NOMO-1 (cell line): ENCODE measurements around the gene NME9.

Experiments used
- DNase-seq, 2 experiments: peaks; one replicate each; lab custom pipeline; 2025; ENCODE audit not compliant: unreplicated experiment in 2 of 2; lab: John Stamatoyannopoulos, UW

Gene NME9

DNA sequence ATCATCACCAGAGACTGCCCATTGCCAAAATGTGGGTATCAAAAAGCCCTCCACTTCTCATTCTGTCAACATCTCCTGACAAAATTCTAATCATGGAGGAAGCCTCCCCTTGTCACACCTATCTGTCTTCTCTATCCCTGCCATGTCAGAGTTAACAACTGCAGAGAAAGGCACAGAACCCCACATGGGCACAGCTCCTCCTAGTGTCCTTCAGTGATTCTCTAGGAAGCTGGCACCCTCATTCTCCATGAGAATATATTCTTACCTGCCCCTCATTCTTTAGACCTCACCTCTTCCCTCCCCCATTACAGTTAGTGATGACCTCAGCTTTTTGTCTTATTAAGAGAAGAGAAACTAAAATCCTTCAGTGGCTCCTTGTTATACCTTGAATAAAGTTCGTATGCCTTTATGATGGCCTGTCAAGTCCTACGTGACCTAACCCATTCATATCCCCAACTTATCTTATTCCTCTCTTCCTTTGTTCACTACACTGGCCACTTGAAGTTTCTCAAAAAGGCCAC, 44.6 kb downstream of the NME9 start:
- DNase-seq = no peak

DNA sequence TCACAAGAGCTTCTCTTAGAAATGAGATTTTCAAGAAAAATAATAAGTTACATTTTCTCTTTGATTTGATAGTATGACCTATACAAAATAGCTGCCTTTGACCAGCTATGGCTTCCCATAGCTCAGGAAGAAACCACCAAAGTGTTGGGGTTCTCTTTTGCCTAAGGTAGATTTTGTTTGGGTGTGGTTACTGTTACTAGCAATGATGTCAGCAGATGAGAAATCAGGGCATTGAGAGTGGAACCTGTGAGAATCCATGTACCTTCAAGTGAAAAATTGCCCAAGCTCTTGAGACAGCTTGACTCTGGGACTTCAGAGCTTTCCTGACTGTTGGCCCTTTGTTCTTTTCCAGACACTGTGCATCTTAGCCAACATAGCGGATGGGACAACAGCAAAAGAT, 45.6 kb downstream of the NME9 start:
- DNase-seq = no peak

DNA sequence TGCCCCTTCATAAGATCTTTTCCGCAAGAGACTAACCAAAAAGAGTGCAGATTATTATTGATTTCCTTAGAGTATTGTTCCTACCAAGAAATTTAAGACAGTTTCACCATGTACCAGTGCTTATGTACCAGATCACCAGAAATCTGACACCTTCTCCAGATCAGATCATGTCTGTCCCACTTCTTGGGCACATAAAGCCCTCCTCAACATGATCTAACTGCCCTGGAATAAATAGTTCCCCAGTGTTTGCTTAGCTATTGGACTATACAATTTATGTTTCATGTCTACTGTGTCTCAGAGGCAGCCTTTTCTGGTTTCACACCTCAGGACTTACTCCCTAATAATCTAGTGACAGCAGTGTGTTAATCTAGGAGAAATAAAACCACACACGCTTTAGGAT, 46.8 kb downstream of the NME9 start:
- DNase-seq = no peak

DNA sequence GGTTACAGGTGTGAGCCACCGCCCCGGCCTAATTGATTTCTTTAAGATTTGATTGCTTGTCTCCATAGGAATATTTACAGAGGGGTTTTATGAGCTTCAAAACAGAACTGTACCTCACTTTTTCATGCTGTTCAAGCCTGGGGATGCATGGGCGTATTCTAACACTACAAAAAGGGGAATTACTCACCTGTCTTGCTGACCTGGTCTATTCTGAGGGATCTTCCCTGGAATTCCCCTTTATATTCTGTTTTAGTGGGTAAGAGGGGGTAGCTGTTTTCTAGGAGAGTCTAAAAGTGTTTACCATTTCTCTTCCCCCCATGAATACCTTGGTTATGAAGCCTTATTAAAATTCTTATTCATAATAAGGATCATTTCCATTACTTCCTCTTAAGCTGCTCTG, 48.1 kb downstream of the NME9 start:
- DNase-seq = no peak

DNA sequence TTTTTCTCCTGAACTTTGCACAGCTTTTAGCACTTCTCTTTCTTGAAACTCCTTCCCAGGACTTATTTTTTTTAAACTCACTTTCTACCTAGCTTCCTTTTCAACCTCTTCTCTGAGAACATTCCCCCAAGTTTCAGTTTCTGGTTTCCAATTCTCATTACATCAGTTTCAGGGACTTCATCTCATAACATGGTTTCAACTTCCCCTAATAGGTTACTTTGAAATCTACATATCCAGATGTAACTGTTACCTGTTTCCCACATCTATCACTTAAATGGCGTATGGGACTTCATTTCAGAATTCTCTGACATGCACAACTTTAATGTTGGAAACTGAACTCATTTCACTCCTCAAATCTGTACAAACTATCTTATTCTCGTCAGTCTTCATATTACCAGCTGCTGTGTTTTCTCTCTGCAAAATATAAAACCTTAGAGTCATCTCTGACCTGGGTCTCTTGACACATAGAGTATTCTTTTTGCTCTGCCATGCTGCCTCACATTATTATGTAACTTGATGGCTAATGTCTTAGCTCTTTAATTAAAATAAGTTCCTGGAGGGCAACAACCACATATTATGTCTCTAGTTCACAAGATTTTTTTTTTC, 58.4 kb downstream of the NME9 start:
- no peak for DNase-seq

DNA sequence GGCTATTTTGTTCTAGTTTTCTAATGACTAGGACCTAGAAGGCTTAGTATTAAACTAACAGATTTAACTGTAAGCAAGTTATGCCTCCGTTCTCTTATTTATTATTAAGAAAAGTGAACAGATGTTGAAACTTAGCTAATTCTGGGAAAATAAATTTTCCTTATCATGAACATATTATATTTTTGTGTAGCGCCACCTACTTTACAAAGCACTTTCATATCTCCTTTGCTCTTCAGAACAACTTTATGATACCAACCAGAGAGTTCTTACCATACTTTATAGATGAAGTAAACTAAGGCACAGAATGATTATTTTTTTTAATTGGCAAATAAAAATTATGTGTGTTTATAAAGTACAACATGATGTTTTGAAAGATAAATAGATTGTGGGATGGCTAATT, 59.4 kb downstream of the NME9 start:
- DNase-seq = no peak

DNA sequence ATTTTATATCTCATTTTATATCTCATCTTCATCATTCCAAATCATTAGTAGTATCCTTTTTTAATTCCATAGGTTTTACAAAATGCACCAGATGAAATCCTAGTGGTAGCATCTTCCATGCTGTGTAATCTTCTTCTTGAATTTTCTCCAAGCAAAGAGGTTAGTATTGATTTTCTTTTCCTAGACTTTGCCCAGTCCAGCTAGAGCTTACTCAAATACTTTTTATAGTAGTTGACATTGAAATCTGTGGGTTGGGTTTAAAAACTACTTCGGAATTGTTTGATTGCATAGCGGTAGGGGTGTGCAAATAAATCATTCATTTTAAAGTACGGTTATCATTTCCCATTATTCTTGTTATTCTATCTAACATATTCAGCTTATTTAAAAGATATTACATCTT, 62.6 kb downstream of the NME9 start:
- no peak for DNase-seq

DNA sequence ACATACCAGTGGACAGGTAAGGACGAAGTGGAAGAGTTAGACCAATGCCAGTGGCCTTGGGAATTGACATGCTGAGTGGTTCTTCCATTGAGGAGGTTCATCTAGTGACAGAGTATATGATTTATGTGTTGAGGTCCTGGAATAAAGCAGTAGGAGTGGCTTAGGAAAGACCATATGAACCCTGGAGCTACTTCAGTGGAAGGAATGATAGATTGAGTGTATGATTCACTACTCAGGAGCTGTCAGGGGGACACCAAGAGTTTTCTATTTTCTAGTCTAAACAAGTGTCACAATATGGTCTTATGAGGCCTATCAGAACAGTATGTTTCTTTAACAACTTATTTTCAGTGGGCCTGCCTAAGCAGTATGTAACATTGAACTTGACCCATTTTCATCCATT, 63.9 kb downstream of the NME9 start:
- DNase-seq = no peak

DNA sequence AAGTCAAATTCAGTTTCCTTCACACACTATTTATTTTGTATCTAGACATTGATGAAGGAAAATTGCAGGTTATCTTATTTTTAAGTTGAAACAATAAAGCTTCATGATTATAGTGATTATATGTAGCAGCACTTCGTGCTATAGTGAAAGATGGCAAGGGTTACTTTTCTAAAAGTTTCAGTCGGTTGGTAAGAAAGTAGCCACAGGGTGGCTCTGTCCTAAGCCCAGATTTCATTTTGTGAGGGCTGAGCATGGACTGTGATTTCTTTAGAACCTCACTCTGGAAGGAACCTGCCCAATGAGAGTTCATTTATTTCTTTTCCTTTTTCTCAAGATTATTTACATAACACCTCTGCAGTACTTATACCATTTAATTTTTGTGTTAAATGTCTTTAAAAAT, 66.5 kb downstream of the NME9 start:
- no peak for DNase-seq

DNA sequence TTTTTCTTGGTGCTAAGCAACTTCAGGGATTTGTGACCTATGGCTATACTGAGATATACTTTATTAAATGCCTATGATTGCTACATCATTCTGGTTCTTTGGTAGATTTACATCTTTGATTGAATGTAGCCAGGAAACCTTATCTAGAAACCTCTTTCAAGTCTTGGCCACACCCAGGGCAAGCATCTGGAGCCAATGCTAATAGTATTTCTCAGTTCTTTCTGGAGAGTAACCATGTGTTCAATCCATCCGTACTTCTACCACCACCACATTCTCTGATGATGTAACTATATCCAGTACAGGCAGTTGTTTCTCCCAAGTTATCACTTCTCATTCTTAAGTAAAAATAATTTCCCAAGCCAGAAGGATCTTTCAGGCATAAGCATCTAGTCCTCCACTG, 69.0 kb downstream of the NME9 start:
- DNase-seq = no peak

DNA sequence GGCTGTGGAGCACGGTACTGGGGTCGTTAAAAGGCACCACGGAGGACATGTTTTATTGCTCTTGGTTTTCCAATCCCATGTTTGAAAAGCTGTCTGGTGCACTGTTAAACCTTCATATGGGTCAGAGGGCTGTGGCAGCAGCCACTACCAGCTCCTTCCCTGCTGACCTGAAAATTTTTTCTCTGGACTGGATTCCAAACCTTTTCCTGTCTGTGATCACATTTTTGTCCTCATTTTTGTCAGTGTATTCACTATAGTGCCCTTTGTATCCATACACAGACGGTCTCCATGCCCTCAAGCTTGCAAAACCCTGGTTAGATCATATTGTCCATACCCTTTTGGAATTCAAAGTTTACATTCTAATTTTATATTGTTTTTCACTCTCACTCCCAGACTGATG, 70.5 kb downstream of the NME9 start:
- DNase-seq = no peak

DNA sequence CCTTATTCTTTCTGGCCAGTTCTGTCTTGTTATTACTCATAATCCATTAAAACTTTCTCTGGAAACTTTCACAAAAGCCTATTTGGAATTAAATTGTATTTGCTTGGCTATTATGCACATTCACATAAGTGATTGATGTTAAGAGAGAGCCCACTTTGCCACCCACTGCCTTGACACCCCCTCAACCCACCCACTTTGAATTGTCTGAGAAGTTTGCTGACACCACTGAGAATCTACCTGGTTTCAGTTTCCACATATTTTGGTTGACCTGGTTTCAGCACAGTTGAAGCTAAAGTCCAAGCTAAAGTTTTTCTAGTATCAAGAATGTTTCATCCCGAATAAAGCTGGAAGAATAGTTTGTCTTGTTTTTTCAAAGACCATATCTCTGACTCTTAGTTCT, 71.7 kb downstream of the NME9 start:
- DNase-seq = no peak

DNA sequence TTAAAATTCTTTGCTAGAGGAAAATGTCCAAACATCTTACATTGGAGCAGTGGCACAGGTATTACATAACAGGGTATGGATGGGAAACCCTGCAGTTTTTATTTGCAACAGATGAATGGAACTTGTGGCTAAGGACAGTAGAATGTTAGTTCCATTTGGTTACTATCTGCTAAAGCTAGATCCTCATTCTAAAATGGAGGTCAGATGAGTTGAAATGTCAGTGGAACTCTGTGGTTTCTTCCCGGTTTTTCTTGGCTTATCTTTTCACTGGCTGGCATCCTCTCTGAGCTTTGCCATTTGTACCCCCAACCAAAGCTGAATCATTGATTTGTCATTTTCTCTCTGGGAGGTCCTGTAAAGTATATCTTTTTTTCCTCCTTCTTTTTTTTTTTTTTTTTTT, 73.6 kb downstream of the NME9 start:
- no peak for DNase-seq

DNA sequence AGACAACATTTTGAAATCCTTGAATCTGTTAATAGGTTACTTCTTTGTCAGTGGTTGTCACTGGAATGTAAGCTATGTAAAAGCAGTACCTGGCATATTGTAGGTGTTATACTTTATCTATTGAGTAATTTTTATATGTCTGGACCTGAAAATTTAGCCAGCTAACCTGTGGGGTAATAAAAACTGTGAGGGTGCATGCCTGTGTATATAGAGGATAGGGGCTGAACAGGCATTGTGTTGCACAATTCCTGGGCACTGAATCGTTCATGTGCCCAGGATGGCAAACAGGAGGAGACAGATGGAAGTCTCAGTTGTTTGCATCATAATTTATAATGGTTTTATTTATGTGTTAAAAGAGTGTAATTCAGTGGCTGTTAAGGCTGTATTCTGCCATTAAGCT, 75.4 kb downstream of the NME9 start:
- no peak for DNase-seq

DNA sequence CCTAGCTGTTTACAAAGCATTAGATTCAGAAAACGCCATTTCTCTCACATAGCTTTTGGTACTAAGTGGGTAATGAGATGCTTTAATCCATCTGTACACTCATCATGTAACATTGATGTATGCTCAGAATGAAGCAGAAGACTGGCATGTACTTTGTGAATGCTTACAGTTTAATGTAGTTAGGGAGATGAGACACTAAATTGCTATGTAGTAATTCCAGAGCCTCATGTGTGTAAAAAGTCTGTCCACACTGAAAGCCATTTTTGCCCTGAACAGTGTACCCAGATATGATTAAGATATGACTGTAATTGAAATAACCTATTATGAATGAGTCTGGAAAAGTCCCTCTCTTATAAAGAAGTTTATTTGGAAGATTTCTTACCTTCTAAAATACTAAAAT, 76.0 kb downstream of the NME9 start:
- no peak for DNase-seq
